Pancreas (tissue), 10 donors: Measurements from ENCODE around the gene DLGAP1. TPM values are rescaled to one million over a fixed set of nuclear protein-coding genes. Genes with fewer than 3 reads are reported as not detected.

ENCODE experiments used
- ATAC-seq, 4 donors: fragments of 200-7000 bp; cut with Tn5 transposase; one replicate each; pipeline versions ENCODE4 v1.8.0 to v1.9.1; 2020; ENCODE audit warnings: mild to moderate bottlenecking in 4 of 4, moderate library complexity in 4 of 4
- DNase-seq, 6 donors: peaks; one replicate each; pipeline ENCODE4 v3.0.0-alpha.2; 2020
- FAIRE-seq: peaks from 2 replicates; lab custom pipeline; 2012; peaks lifted over from hg19 to GRCh38; lab: Jason Lieb, UNC
- H3K27ac ChIP-seq, 4 donors: fragments of 200-600 bp; sonication (generic); 1 replicate in 3 of 4; 2 replicates in 1 of 4; pipeline versions ENCODE4 v1.5.0 to v1.8.0; 2020
- H3K27me3 ChIP-seq, 4 donors: fragments of 200-600 bp; one replicate each; pipeline ENCODE4 v1.8.0; 2021
- H3K36me3 ChIP-seq, 3 donors: fragments of 200-600 bp; sonication (generic) in 1 of 3; one replicate each; pipeline versions ENCODE4 v1.5.0 to v1.8.0; 2020 to 2021
- H3K4me1 ChIP-seq, 3 donors: fragments of 200-600 bp; one replicate each; pipeline ENCODE4 v1.8.0; 2021
- H3K4me3 ChIP-seq, 4 donors: fragments of 200-600 bp; sonication (generic) in 2 of 4; one replicate each; pipeline versions ENCODE4 v1.5.0 to v1.8.0; 2020 to 2021
- H3K9me3 ChIP-seq, 4 donors: fragments of 200-600 bp; one replicate each; pipeline ENCODE4 v1.8.0; 2021
- WGBS, 2 donors: extraction: QIAGEN DNeasy Blood & Tissue Kit; methylation state at CpG; one replicate each; pipeline ENCODE4 v1.1.7; 2013; 5-methylcytosine and 5-hydroxymethylcytosine counted together
- intact Hi-C, 3 donors: fragments of 100-400 bp; cut with DNase I; formaldehyde crosslinking; loops; one replicate each; pipeline versions ENCODE4 v1.11.1 to v1.14.2; 2022
- polyA plus RNA-seq, 2 donors: library from polyadenylated mRNA; stranded (reverse); fragments of 200-250 nt; gene quantifications; one replicate each; pipeline ENCODE4 v1.2.3, GENCODE V29; 2013
- total RNA-seq, 6 donors: library from RNA; stranded (reverse); fragmentation: NEBNext Ultra II Directional in 4 of 6; extraction: Animal tissue kit (Norgen Biotek cat#: 25700) in 4 of 6; gene quantifications; one replicate each; pipeline versions ENCODE4 v1.2.1 to v1.2.4, GENCODE V29; 2021 to 2023
- TF ChIP-seq, protein P1 (sequence below), 4 donors: fragments of 200-600 bp; sonication (generic) in 3 of 4; IDR thresholded peaks; one replicate each; pipeline versions ENCODE4 v1.5.0 to v1.8.0; 2021; ENCODE audit warnings: antibody characterized with exemption in 4 of 4
- donor health status: healthy with polysubstance abuse.
- donor health status: DM: no; HTN: no; CAD: no; lungs with moderate emphysema.
- donor health status: DM: no; HTN: no; CAD: no.
- donor health status: control.
- donor health status: control.
- donor health status: Bipolar disorder and iron deficiency.
- donor health status: DM: yes; HTN: yes; CAD: no.
- donor health status: DM: no; HTN: no; CAD: no.
- donor health status: DM: no; HTN: no; CAD: no.
- donor health status: DM: yes; HTN: yes; CAD: no.

DLGAP1 gene
- total and polyA plus RNA-seq, 8 donors: 0.12 to 0.62 (median 0.30) TPM; not detected in 2

DNA sequence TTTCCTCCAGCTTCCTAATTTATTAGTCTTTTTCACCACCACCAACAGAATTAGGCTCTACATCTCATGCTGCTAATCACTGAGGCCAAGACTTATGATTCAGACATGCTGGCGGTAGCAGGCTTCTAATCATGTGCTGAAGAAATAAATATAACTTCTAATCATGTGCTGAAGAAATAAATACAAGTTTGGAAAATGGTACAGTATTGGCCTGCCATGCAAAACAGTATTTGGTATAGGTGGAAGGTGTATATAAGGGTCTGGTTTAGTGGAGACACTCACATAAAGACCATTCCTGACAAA, 764.4 kb downstream of the DLGAP1 start:
- DNase-seq (no peak), ATAC-seq (no peak), FAIRE-seq (no peak)
- Histone ChIP-seq H3K4me3 (no peak overlapping the region), H3K27me3 (no peaks in the 10 kb centered on the region), H3K4me1 (no peaks in the 10 kb centered on the region), H3K9me3 (no peaks in the 10 kb centered on the region), H3K36me3 (no peaks in the 10 kb centered on the region), H3K27ac (no peak overlapping the region)
- WGBS, 2 donors: 91% methylated on average over 1 of the region's 1 CpG
- TF ChIP-seq, protein P1, sequence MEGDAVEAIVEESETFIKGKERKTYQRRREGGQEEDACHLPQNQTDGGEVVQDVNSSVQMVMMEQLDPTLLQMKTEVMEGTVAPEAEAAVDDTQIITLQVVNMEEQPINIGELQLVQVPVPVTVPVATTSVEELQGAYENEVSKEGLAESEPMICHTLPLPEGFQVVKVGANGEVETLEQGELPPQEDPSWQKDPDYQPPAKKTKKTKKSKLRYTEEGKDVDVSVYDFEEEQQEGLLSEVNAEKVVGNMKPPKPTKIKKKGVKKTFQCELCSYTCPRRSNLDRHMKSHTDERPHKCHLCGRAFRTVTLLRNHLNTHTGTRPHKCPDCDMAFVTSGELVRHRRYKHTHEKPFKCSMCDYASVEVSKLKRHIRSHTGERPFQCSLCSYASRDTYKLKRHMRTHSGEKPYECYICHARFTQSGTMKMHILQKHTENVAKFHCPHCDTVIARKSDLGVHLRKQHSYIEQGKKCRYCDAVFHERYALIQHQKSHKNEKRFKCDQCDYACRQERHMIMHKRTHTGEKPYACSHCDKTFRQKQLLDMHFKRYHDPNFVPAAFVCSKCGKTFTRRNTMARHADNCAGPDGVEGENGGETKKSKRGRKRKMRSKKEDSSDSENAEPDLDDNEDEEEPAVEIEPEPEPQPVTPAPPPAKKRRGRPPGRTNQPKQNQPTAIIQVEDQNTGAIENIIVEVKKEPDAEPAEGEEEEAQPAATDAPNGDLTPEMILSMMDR (IDR thresholded peaks at IDR 0.05): no peak
- intact Hi-C loops: no loop called here

- H3K9me3 ChIP-seq: no peaks in the 10 kb centered on the region
- intact Hi-C loops: no loop called here
- FAIRE-seq (no peak), DNase-seq (no peak), ATAC-seq (no peak)
- 84 to 85% methylated on average over 9 of the region's 9 CpGs for whole genome bisulfite sequencing, 2 donors
- no peaks in the 10 kb centered on the region for H3K4me1 ChIP-seq
- H3K36me3 ChIP-seq: no peaks in the 10 kb centered on the region
- H3K4me3 ChIP-seq: no peak overlapping the region
- TF ChIP-seq, protein P1 (IDR thresholded peaks at IDR 0.05): no peak
- H3K27me3 ChIP-seq: no peaks in the 10 kb centered on the region
- no peak overlapping the region for H3K27ac ChIP-seq
Measured at GRCh38 chr18:3689986-3690763, 764.9 kb downstream of the DLGAP1 start.

GRCh38 chr18:3689091-3689490, 766.0 kb downstream of the DLGAP1 start:
- Histone ChIP-seq H3K4me1 (no peaks in the 10 kb centered on the region), H3K27ac (no peak overlapping the region), H3K36me3 (no peaks in the 10 kb centered on the region), H3K27me3 (no peaks in the 10 kb centered on the region), H3K9me3 (no peaks in the 10 kb centered on the region), H3K4me3 (no peak overlapping the region)
- ATAC-seq: no peak
- 29 to 38% methylated on average over 3 of the region's 3 CpGs for WGBS, 2 donors
- FAIRE-seq: no peak
- intact Hi-C loops: no loop called here
- no peak for DNase-seq
- TF ChIP-seq, protein P1 (IDR thresholded peaks at IDR 0.05): no peak

DNA sequence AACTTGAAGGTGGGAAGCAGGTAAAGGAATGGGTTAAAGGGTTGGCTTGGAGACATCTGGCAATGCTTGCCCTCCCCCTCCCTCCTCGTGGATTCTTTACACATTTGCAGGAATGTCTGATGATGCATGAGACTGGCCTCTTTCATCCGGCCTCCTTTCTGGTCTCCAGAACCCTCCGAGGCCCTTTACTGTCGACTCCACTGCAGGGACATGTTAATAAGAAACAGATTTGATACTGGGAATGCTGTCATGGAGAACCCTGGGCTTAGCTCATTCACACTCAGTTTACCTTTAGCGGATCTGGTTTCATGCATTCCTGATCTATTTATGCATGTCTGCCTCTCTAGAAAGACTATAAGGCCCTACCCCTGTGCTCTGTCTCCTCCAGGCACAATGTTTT, 766.4 kb downstream of the DLGAP1 start:
- H3K27me3 ChIP-seq: no peaks in the 10 kb centered on the region
- 42 to 47% methylated on average over 5 of the region's 5 CpGs for WGBS, 2 donors
- DNase-seq (no peak), ATAC-seq (peak in 1 of 4 donors; percentile 42), FAIRE-seq (no peak)
- TF ChIP-seq, protein P1 (IDR thresholded peaks at IDR 0.05): no peak
- no peak overlapping the region for H3K4me3 ChIP-seq
- intact Hi-C loops: no loop called here
- H3K4me1 ChIP-seq: no peaks in the 10 kb centered on the region
- H3K27ac ChIP-seq: no peak overlapping the region
- H3K36me3 ChIP-seq: no peaks in the 10 kb centered on the region
- H3K9me3 ChIP-seq: no peaks in the 10 kb centered on the region

DNA sequence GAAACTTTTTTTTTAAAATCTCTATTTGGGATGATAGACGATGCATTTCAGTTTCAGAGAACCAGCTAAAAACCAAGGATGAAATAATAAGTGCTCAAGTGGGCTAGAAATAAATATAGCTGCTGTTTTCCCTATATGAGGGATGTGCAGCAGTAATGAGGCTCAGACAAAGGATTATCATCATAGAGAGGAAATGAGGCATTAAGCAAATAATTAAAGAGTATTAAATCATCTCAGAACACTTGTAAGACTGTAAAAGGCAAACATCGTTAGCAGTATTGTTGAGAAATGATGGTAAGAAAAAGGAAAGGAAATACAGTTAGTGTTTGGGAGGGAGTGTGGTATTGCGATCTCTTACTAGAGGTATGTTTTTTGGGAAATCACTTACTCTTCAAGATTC, 771.6 kb downstream of the DLGAP1 start:
- Histone ChIP-seq H3K4me1 (no peaks in the 10 kb centered on the region), H3K27me3 (no peaks in the 10 kb centered on the region), H3K9me3 (no peaks in the 10 kb centered on the region), H3K36me3 (no peaks in the 10 kb centered on the region), H3K27ac (no peak overlapping the region), H3K4me3 (no peak overlapping the region)
- DNase-seq: no peak
- TF ChIP-seq, protein P1 (IDR thresholded peaks at IDR 0.05): no peak
- intact Hi-C loops: no loop called here
- WGBS, 2 donors: 73 to 74% methylated on average over 3 of the region's 3 CpGs
- no peak for ATAC-seq
- FAIRE-seq: no peak
